HG03135 (cell line): ENCODE measurements around the gene ZNF70.
A peak's percentile ranks its signal among the peaks of the same experiment; 100 is the strongest.

Experiments
- ATAC-seq: cut with Tn5 transposase; IDR thresholded peaks from one replicate; pipeline ENCODE4 v1.9.1; 2021; ENCODE audit warnings: mild to moderate bottlenecking, moderate library complexity; ENCODE audit not compliant: unreplicated experiment

The ZNF70 gene

GRCh38 chr22:23750714-23751440 is at the start of gene ZNF70:
TSS of gene ZNF70 (minus strand) at chr22:23751112. CDS start at chr22:23745140, 5,972 bp downstream.
- peak; percentile 72 for ATAC-seq

- ATAC-seq, result no peak
Observed at GRCh38 chr22:23796461-23796860, 45.5 kb upstream of the ZNF70 start.

GRCh38 chr22:23793326-23793725 is 42.4 kb upstream of the ZNF70 start:
- ATAC-seq, result no peak

GRCh38 chr22:23791738-23792645 is 41.1 kb upstream of the ZNF70 start:
- ATAC-seq, result no peak

GRCh38 chr22:23790819-23791737 is 40.2 kb upstream of the ZNF70 start:
- ATAC-seq, result no peak

- ATAC-seq, result no peak
Observed at GRCh38 chr22:23789638-23790037, 38.7 kb upstream of the ZNF70 start.

- ATAC-seq, result no peak
Observed at GRCh38 chr22:23789121-23789520, 38.2 kb upstream of the ZNF70 start.

- ATAC-seq, result no peak
Observed at GRCh38 chr22:23787910-23788309, 37.0 kb upstream of the ZNF70 start.

GRCh38 chr22:23787600-23787896 is 36.6 kb upstream of the ZNF70 start:
- peak; percentile 25 for ATAC-seq

GRCh38 chr22:23786752-23787599 is 36.1 kb upstream of the ZNF70 start, which contains the start of gene SMARCB1:
TSS of gene SMARCB1 (plus strand) at chr22:23786966. CDS start at chr22:23787170, 204 bp downstream.
- ATAC-seq, result peak; percentile 63

GRCh38 chr22:23786261-23786710 is 35.4 kb upstream of the ZNF70 start:
- no peak for ATAC-seq

- ATAC-seq, result no peak
Observed at GRCh38 chr22:23784215-23784732, 33.4 kb upstream of the ZNF70 start.

- no peak for ATAC-seq
Observed at GRCh38 chr22:23783265-23784150, 32.6 kb upstream of the ZNF70 start.

GRCh38 chr22:23782703-23783102 is 31.8 kb upstream of the ZNF70 start:
- no peak for ATAC-seq

GRCh38 chr22:23782252-23782651 is 31.3 kb upstream of the ZNF70 start:
- ATAC-seq, result no peak

GRCh38 chr22:23781511-23782183 is 30.7 kb upstream of the ZNF70 start:
- no peak for ATAC-seq

GRCh38 chr22:23781065-23781464 is 30.2 kb upstream of the ZNF70 start:
- ATAC-seq, result no peak

GRCh38 chr22:23780146-23780748 is 29.3 kb upstream of the ZNF70 start:
- no peak for ATAC-seq
